GM18507 (cell line): ENCODE measurements around the gene HNRNPD.
"Not testable (repeated sequence)": the region's sequence is repeated elsewhere in the genome, so short reads cannot be mapped to it uniquely, and the experiment has no call there.

Experiments
- DNase-seq: peaks from one replicate; pipeline ENCODE4 v3.0.0; 2011; ENCODE audit warnings: low read depth; ENCODE audit not compliant: insufficient read length; ENCODE audit errors: extremely low spot score
- FAIRE-seq: peaks from 2 replicates; lab custom pipeline; 2011; peaks lifted over from hg19 to GRCh38; lab: Jason Lieb, UNC

The HNRNPD gene

DNA sequence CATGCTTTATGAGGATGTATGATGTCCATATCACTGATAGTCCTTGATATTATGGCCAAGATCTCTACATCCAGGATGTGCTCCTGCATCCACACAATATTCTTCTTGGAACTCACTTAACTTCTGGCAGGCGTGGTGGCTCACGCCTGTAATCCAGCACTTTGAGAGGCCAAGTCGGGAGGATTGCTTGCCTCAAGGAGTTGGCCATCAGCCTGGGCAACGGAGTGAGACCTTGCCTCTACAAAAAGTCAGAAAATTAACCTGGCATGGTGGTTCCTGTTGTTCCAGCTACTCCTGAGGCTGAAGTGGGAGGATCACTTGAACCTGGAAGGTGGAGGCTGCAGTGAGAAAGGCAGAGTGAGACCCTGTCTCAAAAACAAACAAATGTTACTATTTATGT, 2.3 kb upstream of the HNRNPD start:
- DNase-seq: no peak
- no peak for FAIRE-seq

- FAIRE-seq: no peak
- no peak for DNase-seq
Measured at GRCh38 chr4:82373486-82373815, 340 bp downstream of the HNRNPD start.

DNA sequence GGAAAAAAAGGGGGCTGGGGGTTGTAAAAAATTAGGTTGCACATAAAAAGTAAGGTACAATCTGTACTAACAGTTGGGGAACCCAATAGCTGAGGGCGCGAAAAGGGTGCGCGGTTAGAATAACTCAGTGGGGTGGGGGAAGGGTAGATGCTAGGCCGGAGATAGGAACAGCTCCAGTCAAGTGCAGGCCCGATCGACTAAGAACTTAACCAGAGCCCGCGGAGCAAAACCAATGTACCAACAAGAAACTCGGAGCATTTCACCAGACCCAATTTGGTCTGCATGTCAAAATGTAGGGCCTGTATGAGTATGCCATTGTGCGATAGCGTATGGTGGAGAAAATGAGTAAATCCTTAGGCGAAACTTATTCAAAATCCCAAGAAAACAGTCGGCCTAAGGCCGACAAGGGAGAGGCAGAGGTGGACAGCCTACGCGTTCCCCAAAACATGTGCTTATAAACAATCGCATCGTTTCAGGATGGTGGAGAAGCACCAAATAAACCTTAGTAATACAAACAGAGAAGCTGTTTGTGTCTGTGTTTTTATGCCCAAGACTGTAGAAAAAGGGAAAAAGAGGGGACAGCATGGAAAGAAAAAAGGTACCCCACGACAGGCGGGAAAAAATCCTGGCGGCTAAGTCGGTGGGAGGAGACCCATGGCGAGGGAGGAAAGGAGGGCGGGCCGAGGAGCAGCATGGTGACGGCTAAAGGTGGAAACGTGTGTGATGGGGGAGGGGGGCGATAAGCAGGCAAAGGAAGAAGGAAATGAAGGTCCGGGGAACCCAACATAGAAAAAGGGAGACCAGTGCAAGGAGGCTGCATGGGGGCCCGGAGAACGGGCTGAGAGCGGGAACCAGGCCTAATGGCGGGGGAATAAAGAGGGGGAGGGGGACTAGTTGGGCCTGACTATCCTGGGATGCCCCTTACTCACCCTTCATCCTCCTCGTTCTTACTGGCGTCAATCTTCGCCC, 990 bp downstream of the HNRNPD start:
- peak; percentile 91 for FAIRE-seq

GRCh38 chr4:82371497-82371896, 2.3 kb downstream of the HNRNPD start:
- FAIRE-seq (peak; percentile 69), DNase-seq (no peak)

More for the DNA sequence above, 990 bp downstream of the HNRNPD start:
- peak; percentile 30 for DNase-seq

GRCh38 chr4:82367438-82368097, 6.2 kb downstream of the HNRNPD start:
- peak; percentile 18 for FAIRE-seq
- no peak for DNase-seq

DNA sequence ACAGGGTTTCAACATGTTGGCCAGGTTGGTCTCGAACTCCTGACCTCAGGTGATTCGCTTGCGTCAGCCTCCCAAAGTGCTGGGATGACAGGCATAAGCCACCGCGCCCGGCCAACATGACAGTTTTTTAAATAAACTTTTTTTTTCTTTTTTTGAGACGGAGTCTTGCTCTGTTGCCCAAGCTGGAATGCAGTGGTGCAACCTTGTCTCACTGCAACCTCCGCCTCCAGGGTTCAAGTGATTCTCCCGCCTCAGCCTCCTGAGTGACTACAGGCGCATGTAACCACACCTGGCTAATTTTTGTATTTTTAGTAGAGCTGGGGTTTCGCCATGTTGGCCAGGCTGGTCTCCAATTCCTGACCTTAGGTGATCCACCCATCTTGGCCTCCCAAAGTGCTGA, 7.4 kb downstream of the HNRNPD start:
- not testable (repeated sequence) for FAIRE-seq, DNase-seq

DNA sequence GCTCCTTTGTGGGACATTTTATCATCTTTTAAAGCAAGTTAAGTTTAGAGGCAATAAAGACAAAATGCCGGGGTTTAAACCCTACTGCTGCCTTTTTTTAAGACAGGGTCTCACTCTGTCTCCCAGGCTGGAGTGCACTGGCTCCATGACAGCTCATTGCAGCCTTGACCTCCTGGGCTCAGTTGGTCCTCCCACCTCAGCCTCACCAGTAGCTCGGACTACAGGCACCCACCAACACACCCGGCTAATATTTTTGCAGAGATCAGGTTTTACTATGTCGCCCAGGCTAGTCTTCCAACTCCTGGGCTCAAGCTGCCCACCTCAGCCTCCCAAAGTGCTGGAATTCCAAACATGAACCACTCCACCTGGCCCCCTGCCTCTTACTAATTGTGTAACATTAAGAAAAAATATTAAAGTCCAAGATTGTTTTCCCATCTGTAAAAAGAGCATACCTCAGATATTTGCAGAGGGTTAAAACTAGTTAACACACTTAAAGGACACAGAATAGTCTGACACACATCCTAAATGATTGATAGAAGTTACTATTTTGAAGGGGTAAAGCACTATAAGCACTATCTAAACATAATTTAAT, 9.8 kb downstream of the HNRNPD start:
- no peak for DNase-seq
- no peak for FAIRE-seq

GRCh38 chr4:82362565-82362964, 11.2 kb downstream of the HNRNPD start:
- FAIRE-seq (peak; percentile 52), DNase-seq (no peak)

GRCh38 chr4:82360298-82361177, 13.3 kb downstream of the HNRNPD start:
- DNase-seq: no peak
- FAIRE-seq: peak; percentile 58

- no peak for DNase-seq
Measured at GRCh38 chr4:82358847-82359246, 14.9 kb downstream of the HNRNPD start.

DNA sequence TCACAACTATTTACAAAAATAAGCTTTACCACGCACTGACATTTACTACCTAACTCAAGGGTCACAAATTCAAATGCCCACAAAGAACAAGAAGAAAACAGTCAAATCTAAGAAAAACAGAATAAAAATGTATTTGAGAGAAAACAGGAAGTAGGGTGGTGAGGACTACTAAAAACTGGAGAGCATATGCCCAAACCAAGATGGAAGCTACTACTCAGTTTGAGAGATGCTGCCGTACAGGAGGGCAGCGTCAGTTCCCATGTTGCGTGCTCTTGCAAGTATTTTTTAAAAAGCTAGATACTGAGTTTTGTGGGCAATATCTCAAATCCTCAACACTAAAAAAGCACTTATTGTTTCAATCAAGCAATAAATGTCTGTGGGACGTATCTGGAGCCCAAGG, 16.2 kb downstream of the HNRNPD start:
- no peak for FAIRE-seq

More at GRCh38 chr4:82358847-82359246, 14.9 kb downstream of the HNRNPD start:
- peak; percentile 59 for FAIRE-seq

GRCh38 chr4:82354788-82355187, 19.0 kb downstream of the HNRNPD start:
- FAIRE-seq (no peak), DNase-seq (no peak)

More for the DNA sequence above, 16.2 kb downstream of the HNRNPD start:
- no peak for DNase-seq

DNA sequence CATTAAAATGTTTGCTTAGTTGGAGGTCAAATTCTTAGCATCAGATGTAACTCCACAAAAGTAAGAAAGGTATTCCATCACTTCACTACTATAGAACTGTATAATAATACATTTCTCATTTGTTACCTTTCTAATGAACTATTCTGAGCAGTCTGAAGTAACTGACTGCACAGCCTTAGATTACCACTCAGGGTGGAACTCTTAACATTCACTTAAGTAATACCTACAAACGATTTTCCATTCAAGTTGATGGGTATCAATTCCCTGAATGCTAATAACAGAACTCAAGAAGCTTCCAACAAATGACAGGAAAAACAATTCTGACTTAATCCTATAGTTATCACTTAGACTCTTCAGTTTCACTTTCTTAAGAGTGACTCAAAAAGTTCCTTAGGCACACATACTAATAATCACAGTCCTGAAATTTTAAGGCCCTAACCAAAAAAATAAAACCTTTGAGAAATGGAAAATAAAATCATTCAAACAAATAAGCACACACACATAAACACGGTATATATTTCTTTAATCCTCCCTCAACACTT, 20.9 kb downstream of the HNRNPD start:
- DNase-seq: no peak
- no peak for FAIRE-seq

- DNase-seq (no peak), FAIRE-seq (no peak)
Measured at GRCh38 chr4:82352118-82352824, 21.5 kb downstream of the HNRNPD start.

GRCh38 chr4:82346126-82346525, 27.7 kb downstream of the HNRNPD start:
- DNase-seq (no peak), FAIRE-seq (no peak)

DNA sequence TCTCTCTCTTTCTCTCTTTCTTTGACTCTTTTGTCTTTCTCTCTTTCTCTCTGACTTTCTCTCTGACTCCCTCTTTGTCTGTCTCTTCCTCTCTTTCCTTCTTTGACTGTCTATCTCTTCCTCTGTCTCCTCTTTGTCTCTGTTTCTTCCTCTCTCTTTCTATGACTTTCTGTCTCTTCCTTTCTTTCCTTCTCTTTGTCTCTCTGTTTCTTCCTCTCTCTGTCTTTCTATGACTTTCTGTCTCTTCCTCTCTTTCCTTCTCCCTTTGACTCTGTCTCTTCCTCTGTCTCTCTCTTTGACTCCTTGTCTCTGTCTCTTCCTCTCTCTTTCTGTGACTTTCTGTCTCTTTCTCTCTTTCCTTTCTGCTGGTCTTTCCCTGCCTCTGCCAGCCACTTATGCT, 38.7 kb downstream of the HNRNPD start:
- no peak for FAIRE-seq
- no peak for DNase-seq

GRCh38 chr4:82333641-82334040, 40.1 kb downstream of the HNRNPD start:
- FAIRE-seq: not testable (repeated sequence)

GRCh38 chr4:82331814-82332213, 42.0 kb downstream of the HNRNPD start:
- FAIRE-seq: no peak

More at GRCh38 chr4:82333641-82334040, 40.1 kb downstream of the HNRNPD start:
- DNase-seq: not testable (repeated sequence)

More at GRCh38 chr4:82331814-82332213, 42.0 kb downstream of the HNRNPD start:
- no peak for DNase-seq
